C4-2B (cell line): ENCODE measurements around the gene NCOA6.

ENCODE experiments used
- CTCF ChIP-seq: fragments of 450-650 bp; conservative IDR thresholded peaks from 2 replicates; pipeline ENCODE4 v1.5.1; 2017; ENCODE audit warnings: mild to moderate bottlenecking
- ZFX ChIP-seq: fragments of 450-650 bp; IDR thresholded peaks from 2 replicates; pipeline ENCODE4 v1.6.1; 2017

GRCh38 chr20:34762031-34762555 is 63.4 kb downstream of the NCOA6 start:
- no peak for TF ChIP-seq CTCF
- TF ChIP-seq ZFX: no peak
